MM.1S (cell line): Measurements from ENCODE around the gene MED27.

ENCODE experiments used
- DNase-seq: peaks from one replicate; pipeline ENCODE4 v3.0.0-alpha.2; 2015
- H2AFZ ChIP-seq: fragments of 300-600 bp; sonication (generic); 2 replicates; pipeline ENCODE4 v1.6.0; 2016; ENCODE audit warnings: antibody characterized with exemption, low read length
- H3F3A ChIP-seq: fragments of 300-600 bp; sonication (generic); 2 replicates; pipeline ENCODE4 v1.6.1; 2016; ENCODE audit warnings: mild to moderate bottlenecking, antibody characterized with exemption, low read length, moderate library complexity, mixed read lengths; ENCODE audit not compliant: insufficient read depth
- H3K27ac ChIP-seq: fragments of 300-600 bp; sonication (generic); 2 replicates; pipeline ENCODE4 v1.5.1; 2016; ENCODE audit warnings: mild to moderate bottlenecking, low read length
- H3K27me3 ChIP-seq: fragments of 300-600 bp; sonication (generic); replicated peaks from 2 replicates; pipeline ENCODE4 v1.6.0; 2016; ENCODE audit warnings: low read length; ENCODE audit not compliant: insufficient read depth
- H3K36me3 ChIP-seq: fragments of 300-600 bp; sonication (generic); replicated peaks from 2 replicates; pipeline ENCODE4 v1.6.1; 2016; ENCODE audit warnings: mild to moderate bottlenecking, low read length, mixed read lengths; ENCODE audit not compliant: insufficient read depth
- H3K4me1 ChIP-seq: fragments of 300-600 bp; sonication (generic); 2 replicates; pipeline ENCODE4 v1.6.1; 2016; ENCODE audit warnings: low read length, mixed read lengths
- H3K4me2 ChIP-seq: fragments of 300-600 bp; sonication (generic); 2 replicates; pipeline ENCODE4 v1.6.0; 2016; ENCODE audit warnings: low read depth, low read length
- H3K4me3 ChIP-seq: fragments of 300-600 bp; sonication (generic); 2 replicates; pipeline ENCODE4 v1.5.1; 2016; ENCODE audit warnings: low read length, mixed read lengths
- H3K79me2 ChIP-seq: fragments of 300-600 bp; sonication (generic); 2 replicates; pipeline ENCODE4 v1.6.1; 2016; ENCODE audit warnings: mixed run types, low read length, mixed read lengths
- H3K9ac ChIP-seq: fragments of 300-600 bp; sonication (generic); 2 replicates; pipeline ENCODE4 v1.6.1; 2016; ENCODE audit warnings: low read length, mixed read lengths
- H3K9me2 ChIP-seq: fragments of 300-600 bp; sonication (generic); replicated peaks from 2 replicates; pipeline ENCODE4 v1.6.1; 2016; ENCODE audit warnings: mild to moderate bottlenecking, low read length, mixed read lengths; ENCODE audit not compliant: insufficient read depth
- H3K9me3 ChIP-seq: fragments of 300-600 bp; sonication (generic); replicated peaks from 2 replicates; pipeline ENCODE4 v1.6.1; 2016; ENCODE audit warnings: mild to moderate bottlenecking, low read length, mixed read lengths; ENCODE audit not compliant: insufficient read depth
- H4K20me1 ChIP-seq: fragments of 300-600 bp; sonication (generic); 2 replicates; pipeline ENCODE4 v1.6.1; 2016; ENCODE audit warnings: mild to moderate bottlenecking, low read length, moderate library complexity, mixed read lengths; ENCODE audit not compliant: insufficient read depth
- CTCF ChIP-seq: fragments of 300-600 bp; sonication (generic); IDR thresholded peaks from 2 replicates; pipeline ENCODE4 v1.5.1; 2016; ENCODE audit warnings: antibody characterized with exemption, low read length, mixed read lengths
- EZH2 ChIP-seq: fragments of 300-600 bp; sonication (generic); optimal IDR thresholded peaks from 2 replicates; pipeline ENCODE3; 2017; ENCODE audit warnings: low read depth, mild to moderate bottlenecking, antibody characterized with exemption, low read length, mixed read lengths
- EZH2phosphoT487 ChIP-seq: fragments of 300-600 bp; sonication (generic); IDR thresholded peaks from 2 replicates; pipeline ENCODE4 v1.6.1; 2018; ENCODE audit warnings: antibody characterized with exemption, low read length

Gene MED27

GRCh38 chr9:132003319-132003704, 76.4 kb downstream of the MED27 start:
- H3K27me3 ChIP-seq = no peaks in the 10 kb centered on the region
- DNase-seq = no peak
- no peak overlapping the region for H3K9ac ChIP-seq
- no peaks in the 10 kb centered on the region for H3K4me1 ChIP-seq
- H2AFZ ChIP-seq = no peak overlapping the region
- no peaks in the 10 kb centered on the region for H3K9me3 ChIP-seq
- no peaks in the 10 kb centered on the region for H3K79me2 ChIP-seq
- no peaks in the 10 kb centered on the region for H3K36me3 ChIP-seq
- no peaks in the 10 kb centered on the region; the same call in 1 of the 2 replicates for H3F3A ChIP-seq
- H4K20me1 ChIP-seq = no peaks in the 10 kb centered on the region
- no peaks in the 10 kb centered on the region for H3K9me2 ChIP-seq
- H3K4me3 ChIP-seq = no peak overlapping the region
- no peak overlapping the region for H3K4me2 ChIP-seq
- H3K27ac ChIP-seq = no peak overlapping the region
- no peak for TF ChIP-seq EZH2
- TF ChIP-seq EZH2phosphoT487 = no peak
- no peak for TF ChIP-seq CTCF

- Histone ChIP-seq H3K9ac (no peak overlapping the region), H4K20me1 (no peaks in the 10 kb centered on the region), H3K4me2 (no peak overlapping the region), H3K4me1 (no peaks in the 10 kb centered on the region), H3K9me2 (no peaks in the 10 kb centered on the region), H2AFZ (no peak overlapping the region), H3K27ac (no peak overlapping the region), H3K79me2 (no peaks in the 10 kb centered on the region), H3F3A (no peaks in the 10 kb centered on the region; the same call in 1 of the 2 replicates), H3K9me3 (no peaks in the 10 kb centered on the region), H3K27me3 (no peaks in the 10 kb centered on the region), H3K4me3 (no peak overlapping the region), H3K36me3 (no peaks in the 10 kb centered on the region)
- TF ChIP-seq EZH2 = no peak
- TF ChIP-seq CTCF = no peak
- no peak for TF ChIP-seq EZH2phosphoT487
- DNase-seq = no peak
These were observed 76.9 kb downstream of the MED27 start for GRCh38 chr9:132002643-132003318.

GRCh38 chr9:132001567-132001966, 78.1 kb downstream of the MED27 start:
- no peaks in the 10 kb centered on the region for H3K4me1 ChIP-seq
- H3K27ac ChIP-seq = no peak overlapping the region
- H3K9ac ChIP-seq = no peak overlapping the region
- H3K4me2 ChIP-seq = no peak overlapping the region
- H3K9me2 ChIP-seq = no peaks in the 10 kb centered on the region
- H3K36me3 ChIP-seq = no peaks in the 10 kb centered on the region
- TF ChIP-seq CTCF = no peak
- TF ChIP-seq EZH2 = no peak
- no peak for TF ChIP-seq EZH2phosphoT487
- no peaks in the 10 kb centered on the region for H4K20me1 ChIP-seq
- H3K9me3 ChIP-seq = no peaks in the 10 kb centered on the region
- no peak overlapping the region for H2AFZ ChIP-seq
- DNase-seq = no peak
- H3K4me3 ChIP-seq = no peak overlapping the region
- H3F3A ChIP-seq = no peaks in the 10 kb centered on the region; the same call in 1 of the 2 replicates
- H3K27me3 ChIP-seq = no peaks in the 10 kb centered on the region
- H3K79me2 ChIP-seq = no peaks in the 10 kb centered on the region
